Measurements from ENCODE around the gene PCLO. TPM values are rescaled to one million over a fixed set of nuclear protein-coding genes. Genes with fewer than 3 reads are reported as not detected.

PCLO gene
- total and polyA plus RNA-seq, 2 of the 4 experiments (the other 2 are of a cell fraction), result under 0.01 to 0.05 TPM

DNA sequence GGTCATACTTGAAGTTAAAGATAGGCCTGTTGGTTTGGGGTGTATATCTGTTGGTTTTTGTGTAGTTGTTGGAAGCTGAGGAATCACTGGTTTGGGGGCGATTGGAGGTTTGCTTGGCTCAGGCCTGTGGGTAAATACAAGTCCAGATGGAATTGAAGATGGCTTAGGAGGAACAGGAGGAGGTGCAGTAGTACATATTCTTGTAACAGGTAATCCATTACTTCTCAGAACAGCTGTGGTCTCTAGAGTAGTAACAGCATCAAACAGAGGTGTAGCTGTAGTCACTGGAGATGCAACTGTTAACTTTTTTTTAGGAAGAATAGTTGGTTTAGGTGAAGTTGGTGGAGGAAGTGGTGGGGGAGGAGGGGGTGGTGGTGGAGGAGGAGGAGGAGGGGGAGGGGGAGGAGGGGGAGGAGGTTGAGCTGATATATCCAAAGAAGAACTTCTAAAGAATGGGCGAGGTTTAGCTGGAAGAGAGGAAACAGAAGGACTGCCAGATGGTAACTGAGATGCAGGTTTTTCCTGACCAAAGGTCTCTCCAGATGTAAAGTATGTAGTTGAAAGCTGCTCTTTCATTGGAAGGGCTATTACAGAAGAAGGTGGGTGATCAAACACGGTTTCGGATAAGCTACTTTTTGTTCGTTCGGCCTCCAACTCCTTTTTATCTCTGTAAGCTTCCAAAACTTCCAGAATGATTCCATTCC lies 209.2 kb downstream of the PCLO start:
- no peaks in the 10 kb centered on the region for H3K36me3 ChIP-seq (ENCODE audit: control insufficient read depth, insufficient read depth, low read length)
- in situ Hi-C loops (cut with MboI; ENCODE audit: low sequenced_read_pairs), result no loop called here
- H3K9ac ChIP-seq (ENCODE audit: low read depth, low read length), result no peak overlapping the region
- H2BK20ac ChIP-seq (ENCODE audit: low read depth, low read length), result no peak overlapping the region
- no peak overlapping the region for H3K4me2 ChIP-seq (ENCODE audit: low read depth, low read length)
- H2BK15ac ChIP-seq (ENCODE audit: low read depth, low read length), result no peak overlapping the region
- BruUV-seq (replicated peaks), result no TSS peak
- no peak overlapping the region for H3K56ac ChIP-seq (ENCODE audit: extremely low read depth, insufficient read depth, low read length)
- no peak overlapping the region for H3K4me3 ChIP-seq (ENCODE audit: insufficient read depth, low read depth, low read length)
- no peaks in the 10 kb centered on the region for H3K9me3 ChIP-seq (ENCODE audit: control insufficient read depth, insufficient read depth, low read length)
- no peaks in the 10 kb centered on the region; the same call in 1 of the 2 replicates for H3K27me3 ChIP-seq (ENCODE audit: control insufficient read depth, insufficient read depth, low read length)
- no peaks in the 10 kb centered on the region for H3K4me1 ChIP-seq (ENCODE audit: control insufficient read depth, insufficient read depth, low read length)
- DNase-seq (no peak), ATAC-seq (ENCODE audit: low read depth) (no peak)
- H4K20me1 ChIP-seq (ENCODE audit: insufficient read depth, low read length), result no peaks in the 10 kb centered on the region
- no peak overlapping the region for H3K18ac ChIP-seq (ENCODE audit: low read depth, low read length)
- H4K8ac ChIP-seq (ENCODE audit: low read depth in 2 of 2, low read length in 2 of 2), result no peak overlapping the region
- H4K5ac ChIP-seq (ENCODE audit: low read depth, low read length), result no peak overlapping the region
- no peak overlapping the region for H2AK5ac ChIP-seq (ENCODE audit: low read depth, low read length)
- CTCF ChIA-PET, result no interaction called here
- 40% methylated on average over 1 of the region's 6 CpGs; no CpG with 5 or more reads in 1 of the 2 experiments for WGBS, 2 experiments (ENCODE audit: extremely low coverage in 2 of 2, insufficient read length in 1 of 2)
- H3K27ac ChIP-seq (ENCODE audit: insufficient read depth, low read length), result no peak overlapping the region
- H2AK9ac ChIP-seq (replicated peaks; ENCODE audit: low read depth, low read length, poor library complexity), result no peak overlapping the region
- H3K23ac ChIP-seq (ENCODE audit: low read depth, low read length), result no peak overlapping the region
- H3K14ac ChIP-seq (replicated peaks; ENCODE audit: low read depth, low read length), result no peak overlapping the region
- H3K79me1 ChIP-seq (ENCODE audit: low read depth in 1 of 2, low read length in 2 of 2), result no peaks in the 10 kb centered on the region
- POLR2A ChIA-PET (ENCODE audit: unreplicated experiment), result no interaction called here
- dilution Hi-C loops (cut with HindIII; ENCODE audit: low sequenced_read_pairs, unreplicated experiment), result no loop called here
- intact Hi-C loops (cut with micrococcal nuclease), result loop anchor here (2.0 kb wide), 1 partner anchor 213 kb away; no protein-coding TSS in a partner anchor
- no peak overlapping the region for H2AFZ ChIP-seq (replicated peaks; ENCODE audit: low read length, poor library complexity)
- no peak overlapping the region for H4K91ac ChIP-seq (ENCODE audit: insufficient read depth, low read depth, low read length)
- no peak overlapping the region for H2BK120ac ChIP-seq (ENCODE audit: low read depth, low read length)
- no peaks in the 10 kb centered on the region for H3K9me1 ChIP-seq (ENCODE audit: insufficient read depth, low read length)
- no peak overlapping the region for H3K4ac ChIP-seq (ENCODE audit: low read depth, low read length)
- no peak for TF ChIP-seq RFX5 (IDR thresholded peaks at IDR 0.05; ENCODE audit: low read depth, low read length)
- TF ChIP-seq, protein P1, sequence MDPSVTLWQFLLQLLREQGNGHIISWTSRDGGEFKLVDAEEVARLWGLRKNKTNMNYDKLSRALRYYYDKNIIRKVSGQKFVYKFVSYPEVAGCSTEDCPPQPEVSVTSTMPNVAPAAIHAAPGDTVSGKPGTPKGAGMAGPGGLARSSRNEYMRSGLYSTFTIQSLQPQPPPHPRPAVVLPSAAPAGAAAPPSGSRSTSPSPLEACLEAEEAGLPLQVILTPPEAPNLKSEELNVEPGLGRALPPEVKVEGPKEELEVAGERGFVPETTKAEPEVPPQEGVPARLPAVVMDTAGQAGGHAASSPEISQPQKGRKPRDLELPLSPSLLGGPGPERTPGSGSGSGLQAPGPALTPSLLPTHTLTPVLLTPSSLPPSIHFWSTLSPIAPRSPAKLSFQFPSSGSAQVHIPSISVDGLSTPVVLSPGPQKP (IDR thresholded peaks at IDR 0.05; ENCODE audit: borderline replicate concordance, low read depth, low read length), result no peak
- no peak for TF ChIP-seq MAZ (IDR thresholded peaks at IDR 0.05; ENCODE audit: borderline replicate concordance, low read depth, low read length)
- TF ChIP-seq POLR2A (IDR thresholded peaks at IDR 0.05; ENCODE audit: low read depth, low read length), result no peak
- no peak for TF ChIP-seq RAD21 (IDR thresholded peaks at IDR 0.05; ENCODE audit: low read length)
- no peak for TF ChIP-seq BHLHE40 (IDR thresholded peaks at IDR 0.05; ENCODE audit: low read depth, low read length)
- no peak for TF ChIP-seq RCOR1 (IDR thresholded peaks at IDR 0.05; ENCODE audit: insufficient replicate concordance, low read length)
- TF ChIP-seq, protein P2, sequence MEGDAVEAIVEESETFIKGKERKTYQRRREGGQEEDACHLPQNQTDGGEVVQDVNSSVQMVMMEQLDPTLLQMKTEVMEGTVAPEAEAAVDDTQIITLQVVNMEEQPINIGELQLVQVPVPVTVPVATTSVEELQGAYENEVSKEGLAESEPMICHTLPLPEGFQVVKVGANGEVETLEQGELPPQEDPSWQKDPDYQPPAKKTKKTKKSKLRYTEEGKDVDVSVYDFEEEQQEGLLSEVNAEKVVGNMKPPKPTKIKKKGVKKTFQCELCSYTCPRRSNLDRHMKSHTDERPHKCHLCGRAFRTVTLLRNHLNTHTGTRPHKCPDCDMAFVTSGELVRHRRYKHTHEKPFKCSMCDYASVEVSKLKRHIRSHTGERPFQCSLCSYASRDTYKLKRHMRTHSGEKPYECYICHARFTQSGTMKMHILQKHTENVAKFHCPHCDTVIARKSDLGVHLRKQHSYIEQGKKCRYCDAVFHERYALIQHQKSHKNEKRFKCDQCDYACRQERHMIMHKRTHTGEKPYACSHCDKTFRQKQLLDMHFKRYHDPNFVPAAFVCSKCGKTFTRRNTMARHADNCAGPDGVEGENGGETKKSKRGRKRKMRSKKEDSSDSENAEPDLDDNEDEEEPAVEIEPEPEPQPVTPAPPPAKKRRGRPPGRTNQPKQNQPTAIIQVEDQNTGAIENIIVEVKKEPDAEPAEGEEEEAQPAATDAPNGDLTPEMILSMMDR (conservative IDR thresholded peaks at IDR 0.05; ENCODE audit: low read depth, low read length), result no peak
- no peak for TF ChIP-seq SMC3 (IDR thresholded peaks at IDR 0.05; ENCODE audit: low read depth, low read length)
- TF ChIP-seq, protein P3, sequence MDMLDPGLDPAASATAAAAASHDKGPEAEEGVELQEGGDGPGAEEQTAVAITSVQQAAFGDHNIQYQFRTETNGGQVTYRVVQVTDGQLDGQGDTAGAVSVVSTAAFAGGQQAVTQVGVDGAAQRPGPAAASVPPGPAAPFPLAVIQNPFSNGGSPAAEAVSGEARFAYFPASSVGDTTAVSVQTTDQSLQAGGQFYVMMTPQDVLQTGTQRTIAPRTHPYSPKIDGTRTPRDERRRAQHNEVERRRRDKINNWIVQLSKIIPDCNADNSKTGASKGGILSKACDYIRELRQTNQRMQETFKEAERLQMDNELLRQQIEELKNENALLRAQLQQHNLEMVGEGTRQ (IDR thresholded peaks at IDR 0.05; ENCODE audit: low read depth, low read length), result no peak
- TF ChIP-seq CEBPB (IDR thresholded peaks at IDR 0.05; ENCODE audit: low read depth, low read length), result no peak
- TF ChIP-seq CHD1 (IDR thresholded peaks at IDR 0.05; ENCODE audit: low read depth, low read length), result no peak
- H2BK5ac ChIP-seq (ENCODE audit: low read depth, low read length, poor library complexity, severe bottlenecking), result no peak overlapping the region
